Measurements from ENCODE around the gene GTF2F1.
A peak's percentile ranks its signal among the peaks of the same experiment; 100 is the strongest.

- TF ChIP-seq CTCF (IDR thresholded peaks at IDR 0.05) (no peak), EP300 (IDR thresholded peaks at IDR 0.05) (no peak), POLR2A (IDR thresholded peaks at IDR 0.05) (peak; percentile 76 to 80), POLR2AphosphoS5 (IDR thresholded peaks at IDR 0.05) (peak; percentile 86)
Measured at GRCh38 chr19:6424195-6424938, 31.4 kb upstream of the GTF2F1 start, which contains the start of gene KHSRP.

Data from gastroesophageal sphincter (tissue), 3 donors.